K562 (cell line): Measurements from ENCODE around the gene C1orf167. TPM values are rescaled to one million over a fixed set of nuclear protein-coding genes. Genes with fewer than 3 reads are reported as not detected.

Experiments
- BHLHE40 ChIP-seq: IDR thresholded peaks from 2 replicates; pipeline ENCODE4 v1.6.1; 2011; ENCODE audit warnings: low read length, improper control_type of control experiment
- CBFB ChIP-seq: sonication (generic); formaldehyde crosslinking; IDR thresholded peaks from 2 replicates; pipeline ENCODE4 v1.4.0; 2020; ENCODE audit warnings: mild to moderate bottlenecking, missing genetic modification reagents
- CHD2 ChIP-seq: IDR thresholded peaks from 2 replicates; pipeline ENCODE4 v1.6.1; 2011; ENCODE audit warnings: low read depth, low read length
- DIDO1 ChIP-seq: fragments of 450-650 bp; IDR thresholded peaks from 2 replicates; pipeline ENCODE4 v1.6.1; 2016; ENCODE audit warnings: low read depth, missing biosample characterization, missing genetic modification characterization
- E2F3 ChIP-seq: fragments of 250-450 bp; sonication (Bioruptor Pico); IDR thresholded peaks from 2 replicates; pipeline ENCODE4 v1.4.0; 2020; ENCODE audit warnings: mild to moderate bottlenecking
- ELF4 ChIP-seq: fragments of 450-650 bp; formaldehyde crosslinking; IDR thresholded peaks from 2 replicates; pipeline ENCODE4 v1.4.0; 2022; ENCODE audit warnings: missing genetic modification characterization
- HDAC1 ChIP-seq, 2 experiments: fragments of 450-650 bp; IDR thresholded peaks; 2 replicates each; pipeline ENCODE4 v1.6.1; 2016 to 2017; ENCODE audit warnings: inconsistent platforms in 1 of 2, mild to moderate bottlenecking in 1 of 2, moderate library complexity in 1 of 2
- KDM1A ChIP-seq, 2 experiments: fragments of 450-650 bp; IDR thresholded peaks; 2 replicates each; pipeline ENCODE4 v1.6.1; 2016; ENCODE audit warnings: mild to moderate bottlenecking in 2 of 2
- MYC ChIP-seq, 2 experiments: fragments of 250-450 bp in 1 of 2; sonication (Bioruptor Pico) in 1 of 2; IDR thresholded peaks; 2 replicates each; pipeline versions ENCODE4 v1.5.1 to v1.6.1; 2012 to 2021; ENCODE audit warnings: low read depth in 2 of 2, borderline replicate concordance in 1 of 2, improper control_type of control experiment in 1 of 2, low read length in 1 of 2, mild to moderate bottlenecking in 1 of 2, moderate library complexity in 1 of 2
- SMAD4 ChIP-seq: fragments of 250-450 bp; sonication (Bioruptor Pico); conservative IDR thresholded peaks from 2 replicates; pipeline ENCODE4 v1.8.0; 2021; ENCODE audit warnings: inconsistent platforms, mild to moderate bottlenecking, moderate library complexity
- SMARCA4 ChIP-seq: fragments of 450-650 bp; IDR thresholded peaks from 2 replicates; pipeline ENCODE4 v1.6.1; 2016
- SPI1 ChIP-seq: IDR thresholded peaks from 2 replicates; pipeline ENCODE4 v1.6.1; 2011; ENCODE audit warnings: low read depth, low read length, control low read depth, borderline replicate concordance
- TBL1XR1 ChIP-seq, 2 experiments: IDR thresholded peaks; 2 replicates each; pipeline ENCODE4 v1.6.1; 2012; ENCODE audit warnings: improper control_type of control experiment in 2 of 2, low read length in 2 of 2, mild to moderate bottlenecking in 1 of 2
- TCF3 ChIP-seq: sonication (generic); formaldehyde crosslinking; IDR thresholded peaks from 2 replicates; pipeline ENCODE4 v1.4.0; 2020; ENCODE audit warnings: mild to moderate bottlenecking, missing genetic modification reagents
- TSC22D4 ChIP-seq: fragments of 450-650 bp; IDR thresholded peaks from 2 replicates; pipeline ENCODE4 v1.6.1; 2016; ENCODE audit warnings: missing genetic modification characterization, missing biosample characterization, control low read depth
- ZC3H11A ChIP-seq: IDR thresholded peaks from 2 replicates; pipeline ENCODE4 v1.6.1; 2012; ENCODE audit warnings: low read depth, low read length, improper control_type of control experiment
- ZNF175 ChIP-seq: fragments of 200-800 bp; sonication (Bioruptor generic); IDR thresholded peaks from 2 replicates; pipeline ENCODE4 v1.6.1; 2016; ENCODE audit warnings: low read depth, mild to moderate bottlenecking, missing genetic modification characterization, missing compliant biosample characterization
- ZNF77 ChIP-seq: fragments of 250-450 bp; sonication (Bioruptor Pico); IDR thresholded peaks from 2 replicates; pipeline ENCODE4 v1.5.0; 2020
- polyA plus RNA-seq, 8 experiments: library from polyadenylated mRNA; depleted of rRNA in 4 of 8; stranded (reverse) in 5 of 8; unstranded in 3 of 8; fragments of >200 nt; fragmentation: Nextera tagmentation in 2 of 8; fragmentation: Illumina TruSeq in 1 of 8; extraction: Ambion mirVana in 2 of 8; extraction: Trizol in 1 of 8; gene quantifications; 2 replicates each; pipeline versions ENCODE4 v1.2.1 to v1.2.3, GENCODE V29; 2011 to 2014; ENCODE audit warnings: inconsistent platforms in 1 of 8, missing spikeins in 1 of 8
- total RNA-seq, 7 experiments: library from RNA; depleted of rRNA in 6 of 7; stranded (reverse); fragments of >200 nt in 6 of 7; fragmentation: Illumina TruSeq in 2 of 7; extraction: Trizol in 2 of 7; gene quantifications; 2 replicates each; pipeline versions ENCODE4 v1.2.1 to v1.2.3, GENCODE V29; 2011 to 2021; ENCODE audit warnings: low replicate concordance in 1 of 7
- TF ChIP-seq, protein P1 (sequence below): fragments of 450-650 bp; IDR thresholded peaks from 2 replicates; pipeline ENCODE4 v1.6.1; 2016; ENCODE audit warnings: low read depth, mild to moderate bottlenecking, moderate library complexity
- TF ChIP-seq, protein P2 (sequence below): sonication (generic); formaldehyde crosslinking; IDR thresholded peaks from 2 replicates; pipeline ENCODE4 v1.8.1; 2023; ENCODE audit warnings: mild to moderate bottlenecking, missing genetic modification reagents
- TF ChIP-seq, protein P3 (sequence below): fragments of 450-650 bp; conservative IDR thresholded peaks from 2 replicates; pipeline ENCODE4 v1.6.1; 2016; ENCODE audit warnings: missing genetic modification characterization, low read depth, mild to moderate bottlenecking, missing compliant biosample characterization, moderate library complexity
- TF ChIP-seq, protein P4 (sequence below): sonication (generic); formaldehyde crosslinking; IDR thresholded peaks from 2 replicates; pipeline ENCODE4 v1.8.1; 2022; ENCODE audit warnings: missing genetic modification reagents
- TF ChIP-seq, protein P5 (sequence below): fragments of 250-450 bp; sonication (Bioruptor Pico); IDR thresholded peaks from 2 replicates; pipeline ENCODE4 v1.4.0; 2020; ENCODE audit warnings: mild to moderate bottlenecking

C1orf167 gene
- total and polyA plus RNA-seq, 9 of the 15 experiments (the other 6 are each of a cell fraction or from before 2014, with no cell fraction given) = 0.22 to 0.86 (median 0.31) TPM; not detected in 2

DNA sequence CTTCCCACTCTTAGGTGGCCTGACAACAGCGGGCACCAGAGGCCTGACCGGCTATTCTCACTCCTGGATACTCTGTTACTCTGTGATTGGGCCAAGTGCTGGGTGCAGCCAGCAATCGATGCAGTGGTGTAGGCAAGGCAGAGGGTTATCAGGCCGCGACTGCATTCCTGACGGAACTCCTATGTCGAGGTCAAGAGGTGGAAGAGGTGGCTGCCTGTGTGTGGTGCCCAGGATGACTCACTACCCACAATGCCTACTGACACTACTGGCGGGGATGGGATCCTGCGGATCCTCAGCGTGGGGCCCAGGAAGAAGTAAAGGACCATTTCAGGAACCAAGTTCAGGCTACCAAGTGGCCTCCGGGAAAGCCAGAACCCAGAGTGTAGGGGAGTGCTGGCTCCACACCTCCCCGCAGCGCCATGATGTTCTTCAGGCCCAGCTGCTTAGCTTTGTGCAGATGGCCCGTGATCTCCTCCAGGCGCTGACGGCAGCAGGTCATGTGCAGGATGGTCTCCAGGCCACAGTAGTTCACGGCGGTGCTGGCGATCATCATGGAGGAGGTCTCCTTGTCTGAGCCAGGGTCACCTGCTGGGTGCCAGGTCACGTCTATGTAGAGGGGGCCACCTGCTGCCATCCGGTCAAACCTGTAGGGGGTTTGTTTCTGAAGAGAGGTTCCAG lies 38.9 kb downstream of the C1orf167 start (continued):
- TF ChIP-seq ZNF77 (CRISPR knock-in tag) (no peak), TCF3 (peak; percentile 53; the same call in 1 of the 2 replicates), CHD2 (no peak), SMAD4 (CRISPR knock-in tag) (peak; percentile 86), CBFB (CRISPR knock-in tag) (peak; percentile 54; the same call in 1 of the 2 replicates), E2F3 (peak; percentile 21; the same call in 1 of the 2 replicates), MYC (IDR thresholded peaks at IDR 0.05; ENCODE audit: low read depth, low read length) (peak; percentile 22), MYC (CRISPR knock-in tag; IDR thresholded peaks at IDR 0.05; ENCODE audit: borderline replicate concordance, low read depth) (peak; percentile 15; the same call in 1 of the 2 replicates), HDAC1 (IDR thresholded peaks at IDR 0.05) (0 out of 4 replicates have a peak, but pooled peaks of 1 of the 2 experiments have one; percentile 35), SPI1 (no peak), KDM1A (IDR thresholded peaks at IDR 0.05) (no peak), SMARCA4 (peak; percentile 69; the same call in 1 of the 2 replicates), ELF4 (CRISPR knock-in tag) (peak; percentile 6; the same call in 1 of the 2 replicates), ZC3H11A (0 out of 2 replicates have a peak, but pooled peaks have one; percentile 25), TBL1XR1 (IDR thresholded peaks at IDR 0.05; ENCODE audit: low read length in 2 of 2) (0 out of 4 replicates have a peak, but pooled peaks of 1 of the 2 experiments have one; percentile 30), BHLHE40 (peak; percentile 76), TSC22D4 (no peak), ZNF175 (CRISPR knock-in tag) (peak; percentile 66), DIDO1 (tag) (no peak)
- TF ChIP-seq, protein P1, sequence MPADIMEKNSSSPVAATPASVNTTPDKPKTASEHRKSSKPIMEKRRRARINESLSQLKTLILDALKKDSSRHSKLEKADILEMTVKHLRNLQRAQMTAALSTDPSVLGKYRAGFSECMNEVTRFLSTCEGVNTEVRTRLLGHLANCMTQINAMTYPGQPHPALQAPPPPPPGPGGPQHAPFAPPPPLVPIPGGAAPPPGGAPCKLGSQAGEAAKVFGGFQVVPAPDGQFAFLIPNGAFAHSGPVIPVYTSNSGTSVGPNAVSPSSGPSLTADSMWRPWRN = no peak
- TF ChIP-seq, protein P2, sequence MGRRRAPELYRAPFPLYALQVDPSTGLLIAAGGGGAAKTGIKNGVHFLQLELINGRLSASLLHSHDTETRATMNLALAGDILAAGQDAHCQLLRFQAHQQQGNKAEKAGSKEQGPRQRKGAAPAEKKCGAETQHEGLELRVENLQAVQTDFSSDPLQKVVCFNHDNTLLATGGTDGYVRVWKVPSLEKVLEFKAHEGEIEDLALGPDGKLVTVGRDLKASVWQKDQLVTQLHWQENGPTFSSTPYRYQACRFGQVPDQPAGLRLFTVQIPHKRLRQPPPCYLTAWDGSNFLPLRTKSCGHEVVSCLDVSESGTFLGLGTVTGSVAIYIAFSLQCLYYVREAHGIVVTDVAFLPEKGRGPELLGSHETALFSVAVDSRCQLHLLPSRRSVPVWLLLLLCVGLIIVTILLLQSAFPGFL (CRISPR knock-in tag) = no peak
- TF ChIP-seq, protein P3, sequence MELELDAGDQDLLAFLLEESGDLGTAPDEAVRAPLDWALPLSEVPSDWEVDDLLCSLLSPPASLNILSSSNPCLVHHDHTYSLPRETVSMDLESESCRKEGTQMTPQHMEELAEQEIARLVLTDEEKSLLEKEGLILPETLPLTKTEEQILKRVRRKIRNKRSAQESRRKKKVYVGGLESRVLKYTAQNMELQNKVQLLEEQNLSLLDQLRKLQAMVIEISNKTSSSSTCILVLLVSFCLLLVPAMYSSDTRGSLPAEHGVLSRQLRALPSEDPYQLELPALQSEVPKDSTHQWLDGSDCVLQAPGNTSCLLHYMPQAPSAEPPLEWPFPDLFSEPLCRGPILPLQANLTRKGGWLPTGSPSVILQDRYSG (tag) = peak; percentile 35; the same call in 1 of the 2 replicates
- TF ChIP-seq, protein P4, sequence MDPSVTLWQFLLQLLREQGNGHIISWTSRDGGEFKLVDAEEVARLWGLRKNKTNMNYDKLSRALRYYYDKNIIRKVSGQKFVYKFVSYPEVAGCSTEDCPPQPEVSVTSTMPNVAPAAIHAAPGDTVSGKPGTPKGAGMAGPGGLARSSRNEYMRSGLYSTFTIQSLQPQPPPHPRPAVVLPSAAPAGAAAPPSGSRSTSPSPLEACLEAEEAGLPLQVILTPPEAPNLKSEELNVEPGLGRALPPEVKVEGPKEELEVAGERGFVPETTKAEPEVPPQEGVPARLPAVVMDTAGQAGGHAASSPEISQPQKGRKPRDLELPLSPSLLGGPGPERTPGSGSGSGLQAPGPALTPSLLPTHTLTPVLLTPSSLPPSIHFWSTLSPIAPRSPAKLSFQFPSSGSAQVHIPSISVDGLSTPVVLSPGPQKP (CRISPR knock-in tag) = no peak
- TF ChIP-seq, protein P5, sequence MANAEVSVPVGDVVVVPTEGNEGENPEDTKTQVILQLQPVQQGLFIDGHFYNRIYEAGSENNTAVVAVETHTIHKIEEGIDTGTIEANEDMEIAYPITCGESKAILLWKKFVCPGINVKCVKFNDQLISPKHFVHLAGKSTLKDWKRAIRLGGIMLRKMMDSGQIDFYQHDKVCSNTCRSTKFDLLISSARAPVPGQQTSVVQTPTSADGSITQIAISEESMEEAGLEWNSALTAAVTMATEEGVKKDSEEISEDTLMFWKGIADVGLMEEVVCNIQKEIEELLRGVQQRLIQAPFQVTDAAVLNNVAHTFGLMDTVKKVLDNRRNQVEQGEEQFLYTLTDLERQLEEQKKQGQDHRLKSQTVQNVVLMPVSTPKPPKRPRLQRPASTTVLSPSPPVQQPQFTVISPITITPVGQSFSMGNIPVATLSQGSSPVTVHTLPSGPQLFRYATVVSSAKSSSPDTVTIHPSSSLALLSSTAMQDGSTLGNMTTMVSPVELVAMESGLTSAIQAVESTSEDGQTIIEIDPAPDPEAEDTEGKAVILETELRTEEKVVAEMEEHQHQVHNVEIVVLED (CRISPR knock-in tag) = no peak
